H9 (cell line): Measurements from ENCODE around the gene LRP1B. TPM values are rescaled to one million over a fixed set of nuclear protein-coding genes. Genes with fewer than 3 reads are reported as not detected.

Experiments used
- DNase-seq: peaks from one replicate; pipeline ENCODE4 v3.0.0-alpha.2; 2017
- H2AFZ ChIP-seq: one replicate; pipeline ENCODE4 v1.6.1; 2013; ENCODE audit warnings: mild to moderate bottlenecking, low read length, control low read depth, moderate library complexity
- H2AK5ac ChIP-seq: 2 replicates; pipeline ENCODE4 v1.6.1; 2013; ENCODE audit warnings: low read length, control low read depth, mixed read lengths; ENCODE audit not compliant: insufficient read length
- H2BK120ac ChIP-seq: one replicate; pipeline ENCODE4 v1.6.1; 2013; ENCODE audit warnings: low read depth, mild to moderate bottlenecking, low read length, control low read depth, inconsistent platforms; ENCODE audit not compliant: poor library complexity, severe bottlenecking
- H2BK12ac ChIP-seq: 2 replicates; pipeline ENCODE4 v1.6.1; 2013; ENCODE audit warnings: low read length, control low read depth, mixed read lengths, low read depth; ENCODE audit not compliant: insufficient read length
- H2BK15ac ChIP-seq: 2 replicates; pipeline ENCODE4 v1.6.1; 2013; ENCODE audit warnings: low read depth, low read length, control low read depth
- H2BK20ac ChIP-seq: one replicate; pipeline ENCODE4 v1.6.1; 2013; ENCODE audit warnings: low read depth, mild to moderate bottlenecking, low read length, control low read depth, inconsistent platforms; ENCODE audit not compliant: poor library complexity, severe bottlenecking
- H2BK5ac ChIP-seq: 2 replicates; pipeline ENCODE4 v1.6.1; 2013; ENCODE audit warnings: low read length, control low read depth, mixed read lengths; ENCODE audit not compliant: insufficient read length
- H3K14ac ChIP-seq: 2 replicates; pipeline ENCODE4 v1.6.1; 2013; ENCODE audit warnings: low read length, control low read depth; ENCODE audit not compliant: insufficient read depth
- H3K18ac ChIP-seq: 2 replicates; pipeline ENCODE4 v1.6.1; 2013; ENCODE audit warnings: low read depth, mild to moderate bottlenecking, mixed read lengths, low read length, control low read depth; ENCODE audit not compliant: insufficient read length
- H3K23ac ChIP-seq: 2 replicates; pipeline ENCODE4 v1.6.1; 2013; ENCODE audit warnings: low read length, control low read depth, mixed read lengths, low read depth; ENCODE audit not compliant: insufficient read length
- H3K23me2 ChIP-seq: 2 replicates; pipeline ENCODE4 v1.6.1; 2013; ENCODE audit warnings: low read depth, mild to moderate bottlenecking, mixed read lengths, low read length, control low read depth; ENCODE audit not compliant: insufficient read length, poor library complexity, severe bottlenecking
- H3K27ac ChIP-seq: 2 replicates; pipeline ENCODE4 v1.5.1; 2013; ENCODE audit warnings: low read length, control low read depth, mixed read lengths, low read depth; ENCODE audit not compliant: insufficient read length
- H3K27me3 ChIP-seq: 2 replicates; pipeline ENCODE4 v1.6.1; 2013; ENCODE audit warnings: low read length, control low read depth, inconsistent platforms; ENCODE audit not compliant: insufficient read depth
- H3K4ac ChIP-seq: 2 replicates; pipeline ENCODE4 v1.6.1; 2013; ENCODE audit warnings: low read depth, mild to moderate bottlenecking, control low read depth, inconsistent platforms, low read length, moderate library complexity
- H3K4me1 ChIP-seq: 2 replicates; pipeline ENCODE4 v1.6.1; 2013; ENCODE audit warnings: low read length, control low read depth, inconsistent platforms; ENCODE audit not compliant: insufficient read depth
- H3K4me2 ChIP-seq: 2 replicates; pipeline ENCODE4 v1.6.1; 2013; ENCODE audit warnings: low read length, control low read depth, mixed read lengths; ENCODE audit not compliant: insufficient read length, insufficient read depth
- H3K56ac ChIP-seq: 2 replicates; pipeline ENCODE4 v1.6.1; 2013; ENCODE audit warnings: low read depth, mild to moderate bottlenecking, mixed read lengths, low read length, control low read depth; ENCODE audit not compliant: insufficient read length
- H3K79me1 ChIP-seq: 2 replicates; pipeline ENCODE4 v1.6.1; 2013; ENCODE audit warnings: low read depth, mild to moderate bottlenecking, moderate library complexity, low read length, control low read depth, inconsistent platforms; ENCODE audit not compliant: insufficient read depth, poor library complexity, severe bottlenecking
- H3K79me2 ChIP-seq: 2 replicates; pipeline ENCODE4 v1.6.1; 2013; ENCODE audit warnings: low read length, control low read depth, inconsistent platforms; ENCODE audit not compliant: insufficient read depth
- H3K9ac ChIP-seq: 2 replicates; pipeline ENCODE4 v1.6.1; 2013; ENCODE audit warnings: low read length, control low read depth, mixed read lengths; ENCODE audit not compliant: insufficient read length; ENCODE audit errors: extremely low read depth
- H3K9me3 ChIP-seq: one replicate; pipeline ENCODE4 v1.6.1; 2013; ENCODE audit warnings: low read depth, low read length, inconsistent platforms; ENCODE audit not compliant: control insufficient read depth
- H3T11ph ChIP-seq: one replicate; pipeline ENCODE4 v1.6.1; 2013; ENCODE audit warnings: mild to moderate bottlenecking, low read length, control low read depth, inconsistent platforms
- H4K20me1 ChIP-seq: one replicate; pipeline ENCODE4 v1.6.1; 2013; ENCODE audit not compliant: control insufficient read depth, insufficient read length, insufficient read depth
- H4K5ac ChIP-seq: 2 replicates; pipeline ENCODE4 v1.6.1; 2013; ENCODE audit warnings: low read depth, mild to moderate bottlenecking, mixed read lengths, low read length, control low read depth; ENCODE audit not compliant: insufficient read length
- H4K8ac ChIP-seq: replicated peaks from 2 replicates; pipeline ENCODE4 v1.6.1; 2013; ENCODE audit warnings: low read length, control low read depth, mixed read lengths, low read depth; ENCODE audit not compliant: insufficient read length
- H4K91ac ChIP-seq: 2 replicates; pipeline ENCODE4 v1.6.1; 2013; ENCODE audit warnings: low read depth, mild to moderate bottlenecking, moderate library complexity, mixed read lengths, low read length, control low read depth; ENCODE audit not compliant: insufficient read length
- H3K27ac Mint-ChIP-seq, 3 experiments: 2 replicates in 2 of 3; 3 replicates in 1 of 3; pipeline ENCODE4 v1.8.0; 2020 to 2021; ENCODE audit warnings: mixed read lengths in 3 of 3, mild to moderate bottlenecking in 1 of 3, moderate library complexity in 1 of 3
- H3K27me3 Mint-ChIP-seq: 2 replicates; pipeline ENCODE4 v1.8.0; 2021; ENCODE audit warnings: low read depth, mild to moderate bottlenecking, moderate library complexity, mixed read lengths
- H3K36me3 Mint-ChIP-seq, 3 experiments: 2 replicates in 2 of 3; 3 replicates in 1 of 3; pipeline ENCODE4 v1.8.0; 2020 to 2021; ENCODE audit warnings: low read depth in 3 of 3, mixed read lengths in 3 of 3; ENCODE audit not compliant: insufficient read depth in 1 of 3
- H3K4me1 Mint-ChIP-seq, 2 experiments: 2 replicates each; pipeline ENCODE4 v1.8.0; 2020; ENCODE audit warnings: mixed read lengths in 2 of 2
- H3K4me3 Mint-ChIP-seq, 2 experiments: 2 replicates in 1 of 2; 3 replicates in 1 of 2; pipeline ENCODE4 v1.8.0; 2020 to 2021; ENCODE audit warnings: mild to moderate bottlenecking in 2 of 2, mixed read lengths in 2 of 2, moderate library complexity in 1 of 2
- H3K9me3 Mint-ChIP-seq, 2 experiments: 2 replicates in 1 of 2; 3 replicates in 1 of 2; pipeline ENCODE4 v1.8.0; 2020; ENCODE audit warnings: mild to moderate bottlenecking in 2 of 2, mixed read lengths in 2 of 2, moderate library complexity in 1 of 2
- WGBS: extraction: QIAGEN DNeasy Blood & Tissue Kit; methylation state at CpG from one replicate; pipeline ENCODE4 v1.1.7; 2013; ENCODE audit warnings: missing lambda C conversion rate, low lambda C conversion rate, mixed read lengths; ENCODE audit not compliant: insufficient read length; ENCODE audit errors: extremely low coverage; 5-methylcytosine and 5-hydroxymethylcytosine counted together
- total RNA-seq: library from RNA; stranded (reverse); gene quantifications from 2 replicates; pipeline ENCODE4 v1.2.1, GENCODE V29; 2021
- TF ChIP-seq, protein P1 (sequence below): fragments of 200-600 bp; sonication (generic); conservative IDR thresholded peaks from 3 replicates; pipeline ENCODE4 v1.8.0; 2021; ENCODE audit warnings: antibody characterized with exemption, mild to moderate bottlenecking

LRP1B gene
- total RNA-seq, 1 experiment from 2014 or later, result not detected

DNA sequence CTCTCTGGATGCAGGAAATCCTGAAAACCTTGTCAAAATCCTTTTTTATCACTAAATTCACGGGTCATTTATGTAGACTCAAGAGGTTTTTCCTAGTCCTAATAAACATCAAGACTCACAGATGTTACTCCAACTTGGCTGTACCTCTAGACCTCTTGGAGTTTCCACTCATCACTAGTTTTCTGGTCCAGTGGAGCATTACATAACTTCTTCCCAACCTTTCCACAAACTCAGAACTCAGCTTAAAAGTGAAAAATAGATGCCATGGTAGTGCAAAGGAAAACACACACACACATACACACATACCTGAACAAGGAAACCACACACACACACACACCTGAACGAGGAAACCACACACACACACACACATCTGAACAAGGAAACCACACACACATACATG is 807.2 kb downstream of the LRP1B start:
- no peak for DNase-seq
- H3K4me1 Mint-ChIP-seq, result peaks cover 2 to 4% of the 10 kb centered on the region in 2 experiments; a peak in 3 of 4 replicates
- Histone ChIP-seq H3K4me1 (no peaks in the 10 kb centered on the region), H3K27me3 (no peaks in the 10 kb centered on the region), H2BK5ac (no peak overlapping the region), H3K4me2 (no peak overlapping the region), H4K5ac (no peak overlapping the region), H3K9me3 (no peaks in the 10 kb centered on the region), H3K79me1 (no peaks in the 10 kb centered on the region), H4K20me1 (no peaks in the 10 kb centered on the region), H3K9ac (no peak overlapping the region), H3K56ac (no peak overlapping the region), H3T11ph (no peak overlapping the region), H4K91ac (no peak overlapping the region), H3K4ac (no peak overlapping the region), H2BK20ac (no peak overlapping the region), H2BK12ac (no peak overlapping the region), H3K23me2 (no peaks in the 10 kb centered on the region), H2AFZ (no peak overlapping the region), H3K27ac (no peak overlapping the region), H3K23ac (no peak overlapping the region), H2BK120ac (no peak overlapping the region), H2AK5ac (no peak overlapping the region), H2BK15ac (no peak overlapping the region), H4K8ac (no peak overlapping the region), H3K79me2 (no peaks in the 10 kb centered on the region), H3K14ac (no peak overlapping the region), H3K18ac (no peak overlapping the region)
- H3K9me3 Mint-ChIP-seq, result no peaks in the 10 kb centered on the region
- WGBS, result no CpG with 5 or more reads among the region's 2 CpGs
- H3K36me3 Mint-ChIP-seq, result no peaks in the 10 kb centered on the region
- H3K4me3 Mint-ChIP-seq, result no peak overlapping the region
- no peak overlapping the region for H3K27ac Mint-ChIP-seq
- TF ChIP-seq, protein P1, sequence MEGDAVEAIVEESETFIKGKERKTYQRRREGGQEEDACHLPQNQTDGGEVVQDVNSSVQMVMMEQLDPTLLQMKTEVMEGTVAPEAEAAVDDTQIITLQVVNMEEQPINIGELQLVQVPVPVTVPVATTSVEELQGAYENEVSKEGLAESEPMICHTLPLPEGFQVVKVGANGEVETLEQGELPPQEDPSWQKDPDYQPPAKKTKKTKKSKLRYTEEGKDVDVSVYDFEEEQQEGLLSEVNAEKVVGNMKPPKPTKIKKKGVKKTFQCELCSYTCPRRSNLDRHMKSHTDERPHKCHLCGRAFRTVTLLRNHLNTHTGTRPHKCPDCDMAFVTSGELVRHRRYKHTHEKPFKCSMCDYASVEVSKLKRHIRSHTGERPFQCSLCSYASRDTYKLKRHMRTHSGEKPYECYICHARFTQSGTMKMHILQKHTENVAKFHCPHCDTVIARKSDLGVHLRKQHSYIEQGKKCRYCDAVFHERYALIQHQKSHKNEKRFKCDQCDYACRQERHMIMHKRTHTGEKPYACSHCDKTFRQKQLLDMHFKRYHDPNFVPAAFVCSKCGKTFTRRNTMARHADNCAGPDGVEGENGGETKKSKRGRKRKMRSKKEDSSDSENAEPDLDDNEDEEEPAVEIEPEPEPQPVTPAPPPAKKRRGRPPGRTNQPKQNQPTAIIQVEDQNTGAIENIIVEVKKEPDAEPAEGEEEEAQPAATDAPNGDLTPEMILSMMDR, result no peak
- no peaks in the 10 kb centered on the region for H3K27me3 Mint-ChIP-seq
